SU-DHL-6 (cell line): Measurements from ENCODE around the gene LTC4S.

ENCODE experiments used
- H2AFZ ChIP-seq: fragments of 200-600 bp; sonication (generic); 2 replicates; pipeline ENCODE4 v1.6.1; 2014; ENCODE audit warnings: low read depth, mild to moderate bottlenecking, moderate library complexity, mixed read lengths, antibody characterized with exemption, low read length; ENCODE audit not compliant: severe bottlenecking
- H3F3A ChIP-seq: fragments of 200-600 bp; shearing (Covaris generic); 2 replicates; pipeline ENCODE4 v1.6.0; 2016; ENCODE audit warnings: antibody characterized with exemption, mild to moderate bottlenecking; ENCODE audit not compliant: insufficient read depth
- H3K27ac ChIP-seq: fragments of 200-600 bp; sonication (generic); 2 replicates; pipeline ENCODE4 v1.5.1; 2016; ENCODE audit warnings: low read depth, mild to moderate bottlenecking, low read length, moderate library complexity, mixed read lengths
- H3K27me3 ChIP-seq: fragments of 200-600 bp; sonication (generic), shearing (Covaris generic); 2 replicates; pipeline ENCODE4 v1.6.0; 2014; ENCODE audit warnings: mild to moderate bottlenecking, low read length
- H3K36me3 ChIP-seq: fragments of 200-600 bp; sonication (generic); 2 replicates; pipeline ENCODE4 v1.6.1; 2014; ENCODE audit warnings: mild to moderate bottlenecking, low read length, mixed read lengths
- H3K4me2 ChIP-seq: fragments of 300-600, 200-600 bp; shearing (Covaris generic), sonication (generic); 2 replicates; pipeline ENCODE4 v1.6.0; 2014; ENCODE audit warnings: low read length, low read depth, mild to moderate bottlenecking; ENCODE audit not compliant: poor library complexity, severe bottlenecking
- H3K4me3 ChIP-seq: fragments of 200-600 bp; sonication (generic); 2 replicates; pipeline ENCODE4 v1.5.1; 2014; ENCODE audit warnings: antibody characterized with exemption, low read length, mild to moderate bottlenecking, mixed read lengths; ENCODE audit not compliant: insufficient read depth, poor library complexity, severe bottlenecking
- H3K79me2 ChIP-seq: fragments of 200-600 bp; sonication (generic); 2 replicates; pipeline ENCODE4 v1.6.1; 2014; ENCODE audit warnings: mild to moderate bottlenecking, low read length, moderate library complexity; ENCODE audit not compliant: insufficient read depth
- H3K9ac ChIP-seq: fragments of 200-600 bp; sonication (generic); 2 replicates; pipeline ENCODE4 v1.7.0; 2014; ENCODE audit warnings: mild to moderate bottlenecking, low read length
- H3K9me2 ChIP-seq: fragments of 200-600 bp; sonication (generic); replicated peaks from 2 replicates; pipeline ENCODE4 v1.6.1; 2014; ENCODE audit warnings: low read length; ENCODE audit not compliant: insufficient read depth
- H3K9me3 ChIP-seq: fragments of 200-600 bp; sonication (generic); 2 replicates; pipeline ENCODE4 v1.6.1; 2014; ENCODE audit warnings: low read length, mixed read lengths; ENCODE audit not compliant: insufficient read depth
- H4K20me1 ChIP-seq: fragments of 200-600 bp; sonication (generic); 2 replicates; pipeline ENCODE4 v1.6.1; 2014; ENCODE audit warnings: low read depth, mild to moderate bottlenecking, antibody characterized with exemption, low read length, moderate library complexity, mixed read lengths
- CTCF ChIP-seq: fragments of 200-600 bp; sonication (generic); IDR thresholded peaks from one replicate; pipeline ENCODE4 v1.5.1; 2017; ENCODE audit warnings: antibody characterized with exemption, mild to moderate bottlenecking, low read length, moderate library complexity; ENCODE audit not compliant: insufficient read depth, poor library complexity, severe bottlenecking
- EZH2phosphoT487 ChIP-seq: fragments of 200-600 bp; sonication (generic), shearing (Covaris generic); conservative IDR thresholded peaks from 2 replicates; pipeline ENCODE4 v1.6.1; 2018; ENCODE audit warnings: mild to moderate bottlenecking, antibody characterized with exemption, low read length, moderate library complexity, mixed read lengths

Gene LTC4S

GRCh38 chr5:179792612-179793467 is 946 bp upstream of the LTC4S start:
- no peaks in the 10 kb centered on the region for H3F3A ChIP-seq
- H3K9me3 ChIP-seq: no peaks in the 10 kb centered on the region
- no peaks in the 10 kb centered on the region for H4K20me1 ChIP-seq
- no peak overlapping the region for H3K4me2 ChIP-seq
- no peaks in the 10 kb centered on the region for H3K79me2 ChIP-seq
- H3K27ac ChIP-seq: no peak overlapping the region
- no peak overlapping the region for H3K9ac ChIP-seq
- no peaks in the 10 kb centered on the region for H3K9me2 ChIP-seq
- no peaks in the 10 kb centered on the region for H3K36me3 ChIP-seq
- no peaks in the 10 kb centered on the region for H3K27me3 ChIP-seq
- TF ChIP-seq EZH2phosphoT487 (no peak), CTCF (no peak)
- H2AFZ ChIP-seq: no peak overlapping the region
- no peak overlapping the region for H3K4me3 ChIP-seq

GRCh38 chr5:179794171-179794570 is 385 bp downstream of the LTC4S start:
- H2AFZ ChIP-seq: no peak overlapping the region
- no peaks in the 10 kb centered on the region for H3K36me3 ChIP-seq
- H3K9ac ChIP-seq: no peak overlapping the region
- no peaks in the 10 kb centered on the region for H3K27me3 ChIP-seq
- no peaks in the 10 kb centered on the region for H3K9me3 ChIP-seq
- H3K4me2 ChIP-seq: no peak overlapping the region
- H3F3A ChIP-seq: no peaks in the 10 kb centered on the region
- no peak overlapping the region for H3K4me3 ChIP-seq
- H3K79me2 ChIP-seq: no peaks in the 10 kb centered on the region
- no peak overlapping the region for H3K27ac ChIP-seq
- no peaks in the 10 kb centered on the region for H3K9me2 ChIP-seq
- TF ChIP-seq EZH2phosphoT487 (no peak), CTCF (no peak)
- no peaks in the 10 kb centered on the region for H4K20me1 ChIP-seq

- Histone ChIP-seq H3K4me3 (no peak overlapping the region), H3K79me2 (no peaks in the 10 kb centered on the region), H3K9ac (no peak overlapping the region), H4K20me1 (no peaks in the 10 kb centered on the region), H3K4me2 (no peak overlapping the region), H3K27me3 (no peaks in the 10 kb centered on the region), H3K9me3 (no peaks in the 10 kb centered on the region), H3F3A (no peaks in the 10 kb centered on the region), H3K9me2 (no peaks in the 10 kb centered on the region), H2AFZ (no peak overlapping the region), H3K36me3 (no peaks in the 10 kb centered on the region), H3K27ac (no peak overlapping the region)
- no peak for TF ChIP-seq CTCF
- TF ChIP-seq EZH2phosphoT487: no peak
These were observed 789 bp downstream of the LTC4S start for GRCh38 chr5:179794575-179794974.
